GM18526 (cell line): ENCODE results near the gene NRROS.

Source experiments
- POLR2A ChIP-seq: IDR thresholded peaks from 3 replicates; pipeline ENCODE4 v1.6.1; 2011; ENCODE audit not compliant: insufficient read length; ENCODE audit errors: extremely low read depth

NRROS gene

GRCh38 chr3:196641333-196642054 is 2.0 kb downstream of the NRROS start:
- no peak for TF ChIP-seq POLR2A

- TF ChIP-seq POLR2A = no peak
These were observed 2.9 kb downstream of the NRROS start for GRCh38 chr3:196642434-196642833.

- peak; percentile 55 for TF ChIP-seq POLR2A
These were observed 3.8 kb downstream of the NRROS start for GRCh38 chr3:196643201-196643749.

- no peak for TF ChIP-seq POLR2A
These were observed 4.3 kb downstream of the NRROS start for GRCh38 chr3:196643761-196644160.

- TF ChIP-seq POLR2A = no peak
These were observed 5.6 kb downstream of the NRROS start for GRCh38 chr3:196645096-196645495.

GRCh38 chr3:196645897-196646665 is 6.6 kb downstream of the NRROS start:
- no peak for TF ChIP-seq POLR2A

GRCh38 chr3:196646666-196647216 is 7.2 kb downstream of the NRROS start:
- TF ChIP-seq POLR2A = no peak

GRCh38 chr3:196650740-196651311 is 11.3 kb downstream of the NRROS start:
- TF ChIP-seq POLR2A = no peak

- no peak for TF ChIP-seq POLR2A
These were observed 12.3 kb downstream of the NRROS start for GRCh38 chr3:196651819-196652218.

- TF ChIP-seq POLR2A = no peak
These were observed 13.7 kb downstream of the NRROS start for GRCh38 chr3:196652961-196653795.

- TF ChIP-seq POLR2A = no peak
These were observed 14.7 kb downstream of the NRROS start for GRCh38 chr3:196654006-196654734.

GRCh38 chr3:196654735-196655090 is 15.2 kb downstream of the NRROS start:
- no peak for TF ChIP-seq POLR2A

- no peak for TF ChIP-seq POLR2A
These were observed 16.0 kb downstream of the NRROS start for GRCh38 chr3:196655496-196655895.

GRCh38 chr3:196656213-196656612 is 16.7 kb downstream of the NRROS start:
- no peak for TF ChIP-seq POLR2A
